ENCODE measurements around the gene HTD2.

- TF ChIP-seq EZH2phosphoT487 (IDR thresholded peaks at IDR 0.05; ENCODE audit: insufficient read depth, low read depth) (no peak), EZH2 (IDR thresholded peaks at IDR 0.05; ENCODE audit: insufficient read depth, poor library complexity, severe bottlenecking) (no peak)
Observed at GRCh38 chr3:58281069-58281468, 25.3 kb upstream of the HTD2 start.
